Stimulated activated CD4-positive, alpha-beta T cell treated with anti-CD3 and anti-CD28 coated beads, Interleukin-4, amount 100 ng/mL, for 1 hour (primary cell): ENCODE data around the gene ZFPL1.

ENCODE experiments used
- DNase-seq: peaks from one replicate; pipeline ENCODE4 v3.0.0-alpha.2; 2020

ZFPL1 gene

GRCh38 chr11:65130631-65131416 lies 46.8 kb downstream of the ZFPL1 start:
- no peak for DNase-seq

- DNase-seq: no peak
Measured at GRCh38 chr11:65131417-65131776, 47.4 kb downstream of the ZFPL1 start.

- no peak for DNase-seq
Measured at GRCh38 chr11:65131895-65132237, 47.8 kb downstream of the ZFPL1 start.

GRCh38 chr11:65132238-65132987 lies 48.4 kb downstream of the ZFPL1 start:
- no peak for DNase-seq

- peak; percentile 69 for DNase-seq
Measured at GRCh38 chr11:65132988-65133700, 49.1 kb downstream of the ZFPL1 start.

GRCh38 chr11:65133724-65134123 lies 49.7 kb downstream of the ZFPL1 start:
- DNase-seq: no peak

- DNase-seq: peak; percentile 92
Measured at GRCh38 chr11:65134240-65134951, 50.4 kb downstream of the ZFPL1 start, which contains the start of gene SYVN1. SYVN1 (minus strand) TSS chr11:65134519; CDS start chr11:65133601, 918 bp downstream.

GRCh38 chr11:65134952-65135632 lies 51.1 kb downstream of the ZFPL1 start:
- DNase-seq: peak; percentile 74

GRCh38 chr11:65135633-65136145 lies 51.7 kb downstream of the ZFPL1 start:
- no peak for DNase-seq

- no peak for DNase-seq
Measured at GRCh38 chr11:65136515-65137096, 52.6 kb downstream of the ZFPL1 start.
